Measurements from ENCODE around the gene USH2A. TPM values are rescaled to one million over a fixed set of nuclear protein-coding genes. Genes with fewer than 3 reads are reported as not detected.
"Not testable (repeated sequence)": the region's sequence is repeated elsewhere in the genome, so short reads cannot be mapped to it uniquely, and the experiment has no call there.

USH2A gene
- total RNA-seq, 1 donor from 2014 or later, result 0.55 TPM

DNA sequence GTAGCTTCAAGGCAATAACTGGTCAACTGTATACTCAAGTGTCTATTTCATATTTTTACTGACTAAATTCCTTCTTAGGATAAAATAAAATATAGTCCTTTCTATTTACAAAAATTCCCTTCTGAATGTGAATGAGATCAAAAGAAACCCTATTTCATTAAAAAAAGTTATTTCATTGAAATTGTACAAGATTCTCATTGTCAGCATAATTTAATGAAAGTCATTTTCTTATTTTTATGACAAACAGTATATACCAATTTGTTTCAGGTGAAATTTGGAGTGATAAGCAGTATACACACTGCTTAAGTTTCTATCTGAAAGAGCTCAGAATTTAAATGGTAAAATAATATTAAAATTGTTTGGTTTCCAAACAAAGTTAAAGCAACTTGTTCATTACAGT lies 269.2 kb downstream of the USH2A start:
- DNase-seq (ENCODE audit: low spot score, unreplicated experiment), result no peak
- Mint-ChIP-seq H3K36me3 (ENCODE audit: insufficient read depth) (peaks cover 1% of the 10 kb centered on the region), H3K4me1 (ENCODE audit: low read depth) (no peaks in the 10 kb centered on the region), H3K9me3 (ENCODE audit: low read depth) (peaks cover 10% of the 10 kb centered on the region), H3K27me3 (peaks cover 3% of the 10 kb centered on the region), H3K4me3 (ENCODE audit: low read depth) (no peak overlapping the region), H3K27ac (no peak overlapping the region)
- TF ChIP-seq, protein P1, sequence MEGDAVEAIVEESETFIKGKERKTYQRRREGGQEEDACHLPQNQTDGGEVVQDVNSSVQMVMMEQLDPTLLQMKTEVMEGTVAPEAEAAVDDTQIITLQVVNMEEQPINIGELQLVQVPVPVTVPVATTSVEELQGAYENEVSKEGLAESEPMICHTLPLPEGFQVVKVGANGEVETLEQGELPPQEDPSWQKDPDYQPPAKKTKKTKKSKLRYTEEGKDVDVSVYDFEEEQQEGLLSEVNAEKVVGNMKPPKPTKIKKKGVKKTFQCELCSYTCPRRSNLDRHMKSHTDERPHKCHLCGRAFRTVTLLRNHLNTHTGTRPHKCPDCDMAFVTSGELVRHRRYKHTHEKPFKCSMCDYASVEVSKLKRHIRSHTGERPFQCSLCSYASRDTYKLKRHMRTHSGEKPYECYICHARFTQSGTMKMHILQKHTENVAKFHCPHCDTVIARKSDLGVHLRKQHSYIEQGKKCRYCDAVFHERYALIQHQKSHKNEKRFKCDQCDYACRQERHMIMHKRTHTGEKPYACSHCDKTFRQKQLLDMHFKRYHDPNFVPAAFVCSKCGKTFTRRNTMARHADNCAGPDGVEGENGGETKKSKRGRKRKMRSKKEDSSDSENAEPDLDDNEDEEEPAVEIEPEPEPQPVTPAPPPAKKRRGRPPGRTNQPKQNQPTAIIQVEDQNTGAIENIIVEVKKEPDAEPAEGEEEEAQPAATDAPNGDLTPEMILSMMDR (IDR thresholded peaks at IDR 0.05; ENCODE audit: unreplicated experiment), result no peak

DNA sequence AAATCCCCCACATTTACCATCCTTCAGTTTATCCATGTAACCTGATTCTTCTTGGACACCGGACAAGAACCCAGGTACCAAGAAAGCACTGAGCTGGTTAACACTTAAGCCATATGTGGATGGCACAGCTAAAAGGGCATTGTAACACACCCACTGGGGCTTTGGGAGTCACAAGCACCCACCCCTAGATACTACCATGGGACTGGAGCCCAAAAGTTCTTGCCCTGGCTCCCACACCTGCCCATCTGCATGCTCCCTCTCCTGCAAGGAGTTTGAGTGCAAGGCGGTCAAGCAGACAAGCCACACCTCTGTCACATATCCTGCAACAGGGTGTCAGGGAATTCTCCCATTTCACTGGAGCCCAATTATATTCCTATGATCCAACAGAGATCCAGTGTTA lies 270.1 kb downstream of the USH2A start:
- H3K36me3 Mint-ChIP-seq (ENCODE audit: insufficient read depth), result peaks cover 1% of the 10 kb centered on the region
- H3K27me3 Mint-ChIP-seq, result peaks cover 12% of the 10 kb centered on the region
- no peaks in the 10 kb centered on the region for H3K4me1 Mint-ChIP-seq (ENCODE audit: low read depth)
- H3K9me3 Mint-ChIP-seq (ENCODE audit: low read depth), result peaks cover 10% of the 10 kb centered on the region
- H3K27ac Mint-ChIP-seq, result no peak overlapping the region
- DNase-seq (ENCODE audit: low spot score, unreplicated experiment), result no peak
- TF ChIP-seq, protein P1 (IDR thresholded peaks at IDR 0.05; ENCODE audit: unreplicated experiment), result no peak
- no peak overlapping the region for H3K4me3 Mint-ChIP-seq (ENCODE audit: low read depth)

DNA sequence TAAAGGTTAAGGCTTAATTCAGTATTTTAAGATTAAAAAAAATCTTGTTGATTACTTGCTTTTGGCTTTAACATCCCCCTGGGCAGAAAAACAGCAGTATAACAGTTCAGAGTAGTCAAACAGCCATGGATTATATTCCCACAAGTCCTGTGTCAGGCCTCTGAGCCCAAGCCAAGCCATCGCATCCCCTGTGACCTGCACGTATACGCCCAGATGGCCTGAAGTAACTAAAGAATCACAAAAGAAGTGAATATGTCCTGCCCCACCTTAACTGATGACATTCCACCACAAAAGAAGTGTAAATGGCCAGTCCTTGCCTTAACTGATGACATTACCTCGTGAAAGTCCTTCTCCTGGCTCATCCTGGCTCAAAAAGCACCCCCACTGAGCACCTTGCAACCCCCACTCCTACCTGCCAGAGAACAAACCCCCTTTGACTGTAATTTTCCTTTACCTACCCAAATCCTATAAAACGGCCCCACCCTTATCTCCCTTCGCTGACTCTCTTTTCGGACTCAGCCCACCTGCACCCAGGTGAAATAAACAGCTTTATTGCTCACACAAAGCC lies 277.7 kb downstream of the USH2A start:
- not testable (repeated sequence) for H3K36me3 Mint-ChIP-seq (ENCODE audit: insufficient read depth); H3K27ac Mint-ChIP-seq; H3K4me1 Mint-ChIP-seq (ENCODE audit: low read depth); H3K9me3 Mint-ChIP-seq (ENCODE audit: low read depth); DNase-seq (ENCODE audit: low spot score, unreplicated experiment); H3K4me3 Mint-ChIP-seq (ENCODE audit: low read depth)
- peaks cover 47% of the 10 kb centered on the region for H3K27me3 Mint-ChIP-seq

DNA sequence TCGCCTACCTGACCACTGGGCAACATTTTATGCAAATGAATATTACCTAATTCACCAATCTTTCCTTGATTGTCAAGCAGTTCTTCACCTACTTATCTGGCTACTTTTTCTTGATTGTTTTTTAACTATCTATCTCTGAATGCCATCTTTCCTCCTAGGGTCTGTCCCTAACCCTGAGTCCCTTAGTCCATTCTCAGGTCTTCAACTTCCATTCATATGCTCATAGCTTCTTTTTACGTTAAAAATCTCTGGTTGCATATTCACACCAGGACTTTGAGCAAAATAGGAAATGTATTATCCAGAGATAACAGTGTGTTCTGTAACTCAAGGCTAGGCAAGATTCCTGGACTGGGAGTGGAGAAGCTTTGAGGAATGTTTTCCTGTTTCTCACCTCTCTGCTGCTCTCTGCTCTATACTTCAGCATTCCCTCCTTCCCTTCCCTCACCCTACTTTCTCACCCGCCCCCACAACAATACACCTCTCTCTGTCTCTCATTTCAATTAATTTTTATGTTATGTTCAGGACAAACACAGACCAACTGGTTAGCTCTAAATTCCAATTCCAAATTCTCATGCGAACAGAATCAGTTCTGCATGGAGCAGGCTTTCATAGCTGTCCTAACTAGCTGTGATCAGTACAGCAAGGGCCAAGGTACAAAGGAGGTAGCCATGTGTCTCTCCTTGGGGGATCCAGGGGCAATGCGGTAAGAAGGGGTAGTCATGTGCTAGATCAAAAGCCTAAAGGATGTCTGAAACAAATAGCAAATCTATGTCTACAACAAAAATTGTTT lies 278.4 kb downstream of the USH2A start:
- DNase-seq (ENCODE audit: low spot score, unreplicated experiment), result no peak
- Mint-ChIP-seq H3K27ac (no peak overlapping the region), H3K4me1 (ENCODE audit: low read depth) (peaks cover 4% of the 10 kb centered on the region), H3K36me3 (ENCODE audit: insufficient read depth) (no peaks in the 10 kb centered on the region), H3K27me3 (peaks cover 44% of the 10 kb centered on the region), H3K9me3 (ENCODE audit: low read depth) (no peaks in the 10 kb centered on the region), H3K4me3 (ENCODE audit: low read depth) (no peak overlapping the region)
- TF ChIP-seq, protein P1 (IDR thresholded peaks at IDR 0.05; ENCODE audit: unreplicated experiment), result no peak

DNA sequence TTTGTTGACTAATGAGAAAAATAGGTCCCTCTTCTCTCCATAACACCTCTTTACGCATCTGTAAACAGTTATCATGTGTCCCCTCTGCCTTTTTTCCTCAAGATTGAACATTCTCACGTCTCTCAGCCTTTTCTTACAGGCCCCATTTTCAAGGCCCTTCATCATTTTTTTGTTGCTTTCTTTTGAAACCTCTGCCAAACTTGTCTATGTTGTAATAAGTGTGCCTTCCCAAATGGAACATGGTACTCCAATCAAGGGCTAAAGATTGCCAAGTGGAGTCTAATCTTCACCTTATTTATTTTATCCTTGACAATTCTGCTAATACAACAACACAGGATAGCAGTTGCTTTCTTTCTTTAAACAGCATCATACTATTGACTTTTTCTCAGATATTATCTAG lies 280.3 kb downstream of the USH2A start:
- Mint-ChIP-seq H3K4me3 (ENCODE audit: low read depth) (no peak overlapping the region), H3K27me3 (peaks cover 34% of the 10 kb centered on the region), H3K9me3 (ENCODE audit: low read depth) (no peaks in the 10 kb centered on the region), H3K27ac (no peak overlapping the region), H3K4me1 (ENCODE audit: low read depth) (peaks cover 4% of the 10 kb centered on the region), H3K36me3 (ENCODE audit: insufficient read depth) (no peaks in the 10 kb centered on the region)
- DNase-seq (ENCODE audit: low spot score, unreplicated experiment), result no peak
- TF ChIP-seq, protein P1 (IDR thresholded peaks at IDR 0.05; ENCODE audit: unreplicated experiment), result no peak
